ENCODE results near the gene SEPTIN2.
A peak's percentile ranks its signal among the peaks of the same experiment; 100 is the strongest.

SEPTIN2 gene

DNA sequence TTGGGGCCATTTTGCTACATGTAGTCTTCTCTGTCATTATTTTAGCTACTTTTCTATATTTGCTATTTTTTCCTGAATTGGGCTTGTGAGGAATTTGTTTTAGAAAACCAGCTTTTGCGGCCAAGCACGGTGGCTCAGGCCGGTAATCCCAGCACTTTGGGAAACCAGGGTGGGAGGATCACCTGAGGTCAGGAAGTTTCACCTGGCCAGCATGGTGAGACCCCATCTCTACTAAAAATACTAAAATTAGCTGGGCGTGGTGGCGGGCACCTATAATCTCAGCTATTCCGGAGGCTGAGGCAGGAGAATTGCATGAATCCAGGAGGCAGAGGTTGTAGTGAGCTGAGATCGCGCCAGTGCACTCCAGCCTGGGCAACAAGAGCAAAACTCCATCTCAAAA lies 4.7 kb downstream of the SEPTIN2 start:
- H3K4me1 Mint-ChIP-seq = peaks cover 69% of the 10 kb centered on the region
- peak overlapping the region; percentile 55 for H3K4me3 Mint-ChIP-seq
- no peak overlapping the region for H3K27ac Mint-ChIP-seq
- no peaks in the 10 kb centered on the region for H3K27me3 Mint-ChIP-seq (ENCODE audit: low read depth, poor library complexity)
- TF ChIP-seq, protein P1, sequence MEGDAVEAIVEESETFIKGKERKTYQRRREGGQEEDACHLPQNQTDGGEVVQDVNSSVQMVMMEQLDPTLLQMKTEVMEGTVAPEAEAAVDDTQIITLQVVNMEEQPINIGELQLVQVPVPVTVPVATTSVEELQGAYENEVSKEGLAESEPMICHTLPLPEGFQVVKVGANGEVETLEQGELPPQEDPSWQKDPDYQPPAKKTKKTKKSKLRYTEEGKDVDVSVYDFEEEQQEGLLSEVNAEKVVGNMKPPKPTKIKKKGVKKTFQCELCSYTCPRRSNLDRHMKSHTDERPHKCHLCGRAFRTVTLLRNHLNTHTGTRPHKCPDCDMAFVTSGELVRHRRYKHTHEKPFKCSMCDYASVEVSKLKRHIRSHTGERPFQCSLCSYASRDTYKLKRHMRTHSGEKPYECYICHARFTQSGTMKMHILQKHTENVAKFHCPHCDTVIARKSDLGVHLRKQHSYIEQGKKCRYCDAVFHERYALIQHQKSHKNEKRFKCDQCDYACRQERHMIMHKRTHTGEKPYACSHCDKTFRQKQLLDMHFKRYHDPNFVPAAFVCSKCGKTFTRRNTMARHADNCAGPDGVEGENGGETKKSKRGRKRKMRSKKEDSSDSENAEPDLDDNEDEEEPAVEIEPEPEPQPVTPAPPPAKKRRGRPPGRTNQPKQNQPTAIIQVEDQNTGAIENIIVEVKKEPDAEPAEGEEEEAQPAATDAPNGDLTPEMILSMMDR (IDR thresholded peaks at IDR 0.05) = no peak
- DNase-seq = no peak
- peaks cover 60% of the 10 kb centered on the region for H3K36me3 Mint-ChIP-seq (ENCODE audit: low read depth)
- H3K9me3 Mint-ChIP-seq = no peaks in the 10 kb centered on the region

DNA sequence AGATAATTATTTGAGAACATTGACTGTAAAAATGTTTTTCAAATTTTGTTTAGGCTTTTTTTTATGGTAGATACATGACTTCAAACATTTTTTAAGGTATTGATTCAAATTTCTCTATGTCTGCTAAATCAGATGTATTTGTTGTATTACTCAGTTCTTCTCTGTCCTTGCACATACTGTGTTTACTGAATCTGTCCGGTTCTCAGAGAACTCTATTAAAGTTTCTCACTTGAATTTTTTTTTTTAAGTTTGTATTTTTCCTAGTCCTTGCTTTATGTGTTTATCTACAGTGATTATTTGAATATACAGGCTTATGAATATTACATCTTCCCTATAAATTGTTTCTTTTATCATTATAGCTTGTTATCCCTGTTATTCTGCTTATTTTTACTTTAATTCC lies 5.3 kb downstream of the SEPTIN2 start:
- peaks cover 69% of the 10 kb centered on the region for H3K4me1 Mint-ChIP-seq
- no peaks in the 10 kb centered on the region for H3K9me3 Mint-ChIP-seq
- H3K36me3 Mint-ChIP-seq (ENCODE audit: low read depth) = peaks cover 65% of the 10 kb centered on the region
- DNase-seq = no peak
- TF ChIP-seq, protein P1 (IDR thresholded peaks at IDR 0.05) = no peak
- no peaks in the 10 kb centered on the region for H3K27me3 Mint-ChIP-seq (ENCODE audit: low read depth, poor library complexity)
- peak overlapping the region; percentile 83 for H3K27ac Mint-ChIP-seq
- H3K4me3 Mint-ChIP-seq = peak overlapping the region; percentile 50

DNA sequence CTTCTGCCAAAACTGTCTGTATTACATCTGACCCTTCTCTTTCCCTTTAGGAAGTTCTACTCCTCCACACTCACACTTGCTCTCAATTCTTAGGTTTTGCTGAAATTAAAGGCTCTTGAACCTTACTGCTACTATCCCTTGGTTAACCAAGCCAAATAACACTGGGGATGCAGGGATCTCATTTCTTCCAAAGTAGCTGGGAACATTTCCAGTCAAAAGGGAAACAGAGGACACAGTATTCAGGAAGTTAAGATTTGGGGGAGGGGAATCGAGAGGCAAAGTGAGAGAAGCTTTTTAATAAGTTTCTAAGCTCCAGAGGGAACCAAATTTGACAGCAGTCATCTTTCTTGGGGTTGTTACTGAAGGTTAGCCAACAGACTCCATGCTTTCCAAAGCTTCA lies 6.2 kb downstream of the SEPTIN2 start:
- Mint-ChIP-seq H3K27me3 (ENCODE audit: low read depth, poor library complexity) (no peaks in the 10 kb centered on the region), H3K36me3 (ENCODE audit: low read depth) (peaks cover 74% of the 10 kb centered on the region), H3K9me3 (peaks cover 1% of the 10 kb centered on the region), H3K4me3 (no peak overlapping the region), H3K4me1 (peaks cover 66% of the 10 kb centered on the region), H3K27ac (peak overlapping the region; percentile 83)
- DNase-seq = no peak
- TF ChIP-seq, protein P1 (IDR thresholded peaks at IDR 0.05) = no peak

DNA sequence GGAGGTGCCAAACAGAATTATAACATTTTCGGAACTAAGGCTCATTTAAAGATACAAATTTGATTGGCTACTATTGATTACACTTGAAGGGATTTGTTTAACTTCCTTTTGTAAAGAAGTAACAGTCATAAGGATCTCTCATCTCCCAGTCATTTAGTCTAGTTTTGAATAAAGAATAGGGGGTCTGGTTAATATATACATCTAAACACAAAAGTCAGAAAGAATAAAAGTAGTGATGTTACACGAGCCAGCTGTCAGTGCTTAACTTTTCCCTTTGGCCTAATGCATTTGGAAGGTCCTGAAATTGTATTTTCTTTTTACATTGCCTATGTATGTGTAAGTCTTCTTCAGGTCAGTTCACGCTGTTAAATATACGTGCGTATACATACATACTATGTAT lies 8.1 kb downstream of the SEPTIN2 start:
- Mint-ChIP-seq H3K27me3 (ENCODE audit: low read depth, poor library complexity) (no peaks in the 10 kb centered on the region), H3K4me3 (no peak overlapping the region), H3K9me3 (peaks cover 9% of the 10 kb centered on the region), H3K36me3 (ENCODE audit: low read depth) (peaks cover 78% of the 10 kb centered on the region), H3K4me1 (peaks cover 47% of the 10 kb centered on the region), H3K27ac (peak overlapping the region; percentile 65)
- DNase-seq = no peak
- TF ChIP-seq, protein P1 (IDR thresholded peaks at IDR 0.05) = no peak

DNA sequence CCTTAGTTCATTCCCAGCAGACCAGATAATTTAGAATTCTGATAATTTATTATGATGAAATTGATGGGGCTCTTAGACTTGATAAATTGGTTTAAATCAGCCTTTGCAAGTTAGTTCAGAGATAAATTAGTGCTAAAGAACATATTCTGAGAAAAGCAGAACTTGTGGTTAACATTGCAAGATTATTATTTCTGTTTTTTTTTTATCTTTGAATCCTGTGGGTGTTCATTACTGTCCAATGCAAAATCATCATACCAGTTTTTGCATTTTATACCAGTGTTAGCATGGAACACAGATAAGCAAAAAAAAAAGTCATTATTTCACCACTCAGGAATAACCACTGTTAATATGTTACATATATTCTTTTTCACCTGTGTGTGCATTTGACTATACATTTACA lies 9.1 kb downstream of the SEPTIN2 start:
- H3K4me1 Mint-ChIP-seq = peaks cover 40% of the 10 kb centered on the region
- H3K36me3 Mint-ChIP-seq (ENCODE audit: low read depth) = peaks cover 81% of the 10 kb centered on the region
- peaks cover 9% of the 10 kb centered on the region for H3K9me3 Mint-ChIP-seq
- H3K4me3 Mint-ChIP-seq = no peak overlapping the region
- TF ChIP-seq, protein P1 (IDR thresholded peaks at IDR 0.05) = no peak
- H3K27ac Mint-ChIP-seq = peak overlapping the region; percentile 14
- DNase-seq = no peak
- no peaks in the 10 kb centered on the region for H3K27me3 Mint-ChIP-seq (ENCODE audit: low read depth, poor library complexity)

DNA sequence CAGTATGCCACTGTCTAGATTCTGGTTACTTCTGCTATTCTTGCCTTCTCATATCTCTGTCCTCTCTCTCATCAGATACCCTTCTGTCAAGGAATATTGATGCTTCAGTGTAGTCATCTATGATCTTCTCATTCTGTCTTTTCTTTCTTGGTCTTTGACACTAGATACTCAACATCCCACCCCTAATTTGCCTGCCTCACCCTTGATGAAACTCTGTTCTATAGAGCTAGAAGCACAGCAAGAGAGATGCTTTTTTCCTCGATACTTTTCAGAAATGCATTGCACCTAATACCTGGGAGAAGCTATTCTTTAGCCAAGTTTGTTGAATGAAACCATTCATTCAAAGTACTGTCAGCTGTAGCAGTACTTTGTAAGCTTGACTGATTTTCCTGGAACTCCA lies 9.5 kb downstream of the SEPTIN2 start:
- no peak for DNase-seq
- Mint-ChIP-seq H3K9me3 (peaks cover 9% of the 10 kb centered on the region), H3K27ac (no peak overlapping the region), H3K27me3 (ENCODE audit: low read depth, poor library complexity) (no peaks in the 10 kb centered on the region), H3K4me3 (no peak overlapping the region), H3K4me1 (peaks cover 35% of the 10 kb centered on the region), H3K36me3 (ENCODE audit: low read depth) (peaks cover 81% of the 10 kb centered on the region)
- TF ChIP-seq, protein P1 (IDR thresholded peaks at IDR 0.05) = no peak
